ENCODE data around the gene SPATC1L.

DNA sequence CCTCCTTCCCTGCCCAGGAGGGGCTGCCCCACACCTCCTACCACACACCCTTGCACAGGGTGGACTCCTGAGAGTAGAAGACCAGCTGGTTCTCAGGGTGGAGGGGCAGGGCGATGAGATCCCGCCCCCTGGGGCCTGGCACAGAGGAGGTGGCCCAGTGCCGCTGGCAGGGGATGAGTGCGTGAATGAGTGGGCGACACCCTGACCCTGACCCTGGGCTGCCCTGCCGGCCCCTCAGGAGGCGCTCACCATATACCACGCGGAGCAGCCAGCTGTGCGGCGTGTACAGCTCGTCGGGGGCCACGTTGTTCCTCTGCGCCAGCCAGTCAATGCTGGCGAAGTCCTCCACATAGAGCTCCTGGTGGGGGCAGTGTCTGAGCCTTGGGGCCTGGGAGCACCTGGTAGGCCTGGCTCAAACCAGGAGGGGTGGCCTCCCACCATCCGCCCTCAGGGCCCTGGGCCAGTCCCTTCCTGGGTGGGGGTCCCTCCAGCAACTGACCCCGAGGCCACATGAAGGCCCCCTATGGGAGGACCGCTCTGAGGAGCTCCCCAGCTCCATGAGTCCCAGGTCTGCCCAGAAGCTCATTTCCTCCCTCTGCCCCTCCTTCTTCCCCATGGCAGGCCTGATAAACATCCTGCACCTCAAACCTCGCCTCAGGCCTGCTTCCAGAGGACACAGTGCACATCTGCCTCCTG, 31.3 kb upstream of the SPATC1L start:
- TF ChIP-seq ZFX (IDR thresholded peaks at IDR 0.05): no peak
- TF ChIP-seq, protein P1, sequence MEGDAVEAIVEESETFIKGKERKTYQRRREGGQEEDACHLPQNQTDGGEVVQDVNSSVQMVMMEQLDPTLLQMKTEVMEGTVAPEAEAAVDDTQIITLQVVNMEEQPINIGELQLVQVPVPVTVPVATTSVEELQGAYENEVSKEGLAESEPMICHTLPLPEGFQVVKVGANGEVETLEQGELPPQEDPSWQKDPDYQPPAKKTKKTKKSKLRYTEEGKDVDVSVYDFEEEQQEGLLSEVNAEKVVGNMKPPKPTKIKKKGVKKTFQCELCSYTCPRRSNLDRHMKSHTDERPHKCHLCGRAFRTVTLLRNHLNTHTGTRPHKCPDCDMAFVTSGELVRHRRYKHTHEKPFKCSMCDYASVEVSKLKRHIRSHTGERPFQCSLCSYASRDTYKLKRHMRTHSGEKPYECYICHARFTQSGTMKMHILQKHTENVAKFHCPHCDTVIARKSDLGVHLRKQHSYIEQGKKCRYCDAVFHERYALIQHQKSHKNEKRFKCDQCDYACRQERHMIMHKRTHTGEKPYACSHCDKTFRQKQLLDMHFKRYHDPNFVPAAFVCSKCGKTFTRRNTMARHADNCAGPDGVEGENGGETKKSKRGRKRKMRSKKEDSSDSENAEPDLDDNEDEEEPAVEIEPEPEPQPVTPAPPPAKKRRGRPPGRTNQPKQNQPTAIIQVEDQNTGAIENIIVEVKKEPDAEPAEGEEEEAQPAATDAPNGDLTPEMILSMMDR (conservative IDR thresholded peaks at IDR 0.05): no peak

All from C4-2B (cell line).